ENCODE measurements around the gene RAPGEF2. TPM values are rescaled to one million over a fixed set of nuclear protein-coding genes. Genes with fewer than 3 reads are reported as not detected.

The RAPGEF2 gene
- total and polyA plus RNA-seq, 2 donors (not counting 1 experiment from before 2014, with no cell fraction given) = 10.9 to 45.8 TPM

DNA sequence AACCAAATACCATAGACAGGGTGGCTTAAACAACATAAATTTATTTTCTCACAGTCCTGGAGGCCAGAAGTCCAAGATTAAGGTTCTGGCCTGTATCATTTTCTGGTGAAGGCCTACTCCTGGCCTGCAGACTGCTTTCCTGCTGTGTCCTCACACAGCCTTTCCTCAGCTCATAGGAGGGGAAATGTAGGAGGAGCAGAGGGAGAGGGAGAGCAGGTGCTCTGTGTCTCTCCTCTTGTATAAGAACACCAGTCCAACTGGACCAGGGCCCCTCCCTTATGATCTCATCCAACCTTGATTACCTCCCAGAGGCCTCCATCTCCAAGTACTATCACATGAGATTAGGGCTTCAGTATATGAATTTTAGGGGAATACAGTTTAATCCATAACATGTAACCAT lies 34.3 kb downstream of the RAPGEF2 start:
- peaks cover 14% of the 10 kb centered on the region for H4K20me1 ChIP-seq (ENCODE audit: control insufficient read depth, insufficient read depth, low read length, poor library complexity, severe bottlenecking)
- no peak for TF ChIP-seq EZH2 (IDR thresholded peaks at IDR 0.05; ENCODE audit: borderline replicate concordance, insufficient read depth, low read depth, low read length, poor library complexity, severe bottlenecking)
- TF ChIP-seq, protein P1, sequence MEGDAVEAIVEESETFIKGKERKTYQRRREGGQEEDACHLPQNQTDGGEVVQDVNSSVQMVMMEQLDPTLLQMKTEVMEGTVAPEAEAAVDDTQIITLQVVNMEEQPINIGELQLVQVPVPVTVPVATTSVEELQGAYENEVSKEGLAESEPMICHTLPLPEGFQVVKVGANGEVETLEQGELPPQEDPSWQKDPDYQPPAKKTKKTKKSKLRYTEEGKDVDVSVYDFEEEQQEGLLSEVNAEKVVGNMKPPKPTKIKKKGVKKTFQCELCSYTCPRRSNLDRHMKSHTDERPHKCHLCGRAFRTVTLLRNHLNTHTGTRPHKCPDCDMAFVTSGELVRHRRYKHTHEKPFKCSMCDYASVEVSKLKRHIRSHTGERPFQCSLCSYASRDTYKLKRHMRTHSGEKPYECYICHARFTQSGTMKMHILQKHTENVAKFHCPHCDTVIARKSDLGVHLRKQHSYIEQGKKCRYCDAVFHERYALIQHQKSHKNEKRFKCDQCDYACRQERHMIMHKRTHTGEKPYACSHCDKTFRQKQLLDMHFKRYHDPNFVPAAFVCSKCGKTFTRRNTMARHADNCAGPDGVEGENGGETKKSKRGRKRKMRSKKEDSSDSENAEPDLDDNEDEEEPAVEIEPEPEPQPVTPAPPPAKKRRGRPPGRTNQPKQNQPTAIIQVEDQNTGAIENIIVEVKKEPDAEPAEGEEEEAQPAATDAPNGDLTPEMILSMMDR (IDR thresholded peaks at IDR 0.05) = no peak
- no peaks in the 10 kb centered on the region for H3K9me3 Mint-ChIP-seq (ENCODE audit: insufficient read depth)
- no peak overlapping the region for H3K9ac ChIP-seq (ENCODE audit: low read length)
- H3K27me3 Mint-ChIP-seq = no peaks in the 10 kb centered on the region
- ChIA-PET POLR2A (no interaction called here), CTCF (no interaction called here)
- DNase-seq = no peak
- no peak overlapping the region for H3K4me3 Mint-ChIP-seq
- ATAC-seq (ENCODE audit: low read depth) = no peak
- H3K27ac ChIP-seq (ENCODE audit: low read length in 2 of 2) = no peak overlapping the region
- H3K9me3 ChIP-seq (ENCODE audit: control extremely low read depth in 1 of 3, control insufficient read depth in 2 of 3, insufficient read depth in 1 of 3, low read length in 2 of 3) = peaks cover 0 to 4% (median 0%) of the 10 kb centered on the region in 3 donors
- no peak overlapping the region for H3K4me2 ChIP-seq (replicated peaks; ENCODE audit: low read depth, low read length, poor library complexity, severe bottlenecking)
- H3K4me1 ChIP-seq (ENCODE audit: control insufficient read depth in 2 of 2, insufficient read depth in 2 of 2, low read length in 2 of 2) = peaks cover 8 to 13% of the 10 kb centered on the region in 2 donors
- H3K36me3 ChIP-seq (replicated peaks in 1 of 2; ENCODE audit: control extremely low read depth in 1 of 2, control insufficient read depth in 1 of 2, extremely low read depth in 1 of 2, insufficient read depth in 2 of 2, low read length in 1 of 2) = no peaks in the 10 kb centered on the region
- H3K4me3 ChIP-seq (ENCODE audit: control extremely low read depth in 1 of 5, extremely low read depth in 1 of 5, insufficient read depth in 1 of 5, low read depth in 2 of 5, low read length in 4 of 5) = no peak overlapping the region
- H3K27me3 ChIP-seq (replicated peaks in 1 of 4; ENCODE audit: control extremely low read depth in 1 of 4, control insufficient read depth in 3 of 4, insufficient read depth in 4 of 4, low read length in 3 of 4) = no peaks in the 10 kb centered on the region
- H3K27ac Mint-ChIP-seq = no peak overlapping the region
- peaks cover 42% of the 10 kb centered on the region for H3K79me2 ChIP-seq (ENCODE audit: control insufficient read depth, insufficient read depth, low read length)
- no peak overlapping the region for H2AFZ ChIP-seq (ENCODE audit: insufficient read depth, low read depth, low read length, poor library complexity, severe bottlenecking)
- H3K4me1 Mint-ChIP-seq = peaks cover 35% of the 10 kb centered on the region
- intact Hi-C loops (cut with micrococcal nuclease) = no loop called here

GRCh38 chr4:159138436-159138835 lies 35.6 kb downstream of the RAPGEF2 start:
- Histone ChIP-seq H3K27me3 (replicated peaks in 1 of 4; ENCODE audit: control extremely low read depth in 1 of 4, control insufficient read depth in 3 of 4, insufficient read depth in 4 of 4, low read length in 3 of 4) (no peaks in the 10 kb centered on the region), H3K9me3 (ENCODE audit: control extremely low read depth in 1 of 3, control insufficient read depth in 2 of 3, insufficient read depth in 1 of 3, low read length in 2 of 3) (peaks cover 0 to 4% (median 0%) of the 10 kb centered on the region in 3 donors), H3K36me3 (replicated peaks in 1 of 2; ENCODE audit: control extremely low read depth in 1 of 2, control insufficient read depth in 1 of 2, extremely low read depth in 1 of 2, insufficient read depth in 2 of 2, low read length in 1 of 2) (no peaks in the 10 kb centered on the region), H2AFZ (ENCODE audit: insufficient read depth, low read depth, low read length, poor library complexity, severe bottlenecking) (no peak overlapping the region), H3K79me2 (ENCODE audit: control insufficient read depth, insufficient read depth, low read length) (peaks cover 41% of the 10 kb centered on the region), H3K27ac (ENCODE audit: low read length in 2 of 2) (no peak overlapping the region), H3K4me2 (replicated peaks; ENCODE audit: low read depth, low read length, poor library complexity, severe bottlenecking) (no peak overlapping the region), H4K20me1 (ENCODE audit: control insufficient read depth, insufficient read depth, low read length, poor library complexity, severe bottlenecking) (peaks cover 22% of the 10 kb centered on the region), H3K4me3 (ENCODE audit: control extremely low read depth in 1 of 5, extremely low read depth in 1 of 5, insufficient read depth in 1 of 5, low read depth in 2 of 5, low read length in 4 of 5) (no peak overlapping the region), H3K9ac (ENCODE audit: low read length) (no peak overlapping the region), H3K4me1 (ENCODE audit: control insufficient read depth in 2 of 2, insufficient read depth in 2 of 2, low read length in 2 of 2) (peaks cover 8 to 13% of the 10 kb centered on the region in 2 donors)
- Mint-ChIP-seq H3K4me3 (no peak overlapping the region), H3K27ac (no peak overlapping the region), H3K9me3 (ENCODE audit: insufficient read depth) (no peaks in the 10 kb centered on the region), H3K4me1 (peaks cover 34% of the 10 kb centered on the region), H3K27me3 (no peaks in the 10 kb centered on the region)
- TF ChIP-seq, protein P1 (IDR thresholded peaks at IDR 0.05) = no peak
- no peak for TF ChIP-seq EZH2 (IDR thresholded peaks at IDR 0.05; ENCODE audit: borderline replicate concordance, insufficient read depth, low read depth, low read length, poor library complexity, severe bottlenecking)
- intact Hi-C loops (cut with micrococcal nuclease) = no loop called here
- DNase-seq (no peak), ATAC-seq (ENCODE audit: low read depth) (no peak)
- ChIA-PET CTCF (no interaction called here), POLR2A (no interaction called here)

All from B cell (primary cell).